Uterus (tissue), 4 donors: ENCODE measurements around the gene PPARA. TPM values are rescaled to one million over a fixed set of nuclear protein-coding genes. Genes with fewer than 3 reads are reported as not detected.
A peak's percentile ranks its signal among the peaks of the same experiment; 100 is the strongest.

Experiments used
- DNase-seq, 2 donors: peaks; one replicate each; pipeline ENCODE4 v3.0.0-alpha.2; 2019 to 2020
- H3K27ac ChIP-seq, 2 donors: fragments of 200-600 bp; sonication (generic); 1 replicate in 1 of 2; 2 replicates in 1 of 2; pipeline ENCODE4 v1.5.1; 2016 to 2018
- H3K27me3 ChIP-seq, 2 donors: fragments of 200-600 bp; sonication (generic); one replicate each; pipeline ENCODE4 v1.5.1; 2018 to 2019; ENCODE audit warnings: control low read depth in 1 of 2
- H3K36me3 ChIP-seq, 2 donors: fragments of 200-600 bp; sonication (generic); one replicate each; pipeline ENCODE4 v1.5.1; 2019; ENCODE audit warnings: control low read depth in 1 of 2
- H3K4me1 ChIP-seq, 2 donors: fragments of 200-600 bp; sonication (generic); one replicate each; pipeline ENCODE4 v1.5.1; 2018 to 2019; ENCODE audit warnings: control low read depth in 1 of 2
- H3K4me3 ChIP-seq, 2 donors: fragments of 200-600 bp; sonication (generic); 1 replicate in 1 of 2; 2 replicates in 1 of 2; pipeline ENCODE4 v1.5.1; 2018 to 2019; ENCODE audit warnings: mild to moderate bottlenecking in 1 of 2
- H3K9me3 ChIP-seq, 2 donors: fragments of 200-600 bp; sonication (generic); one replicate each; pipeline ENCODE4 v1.5.1; 2019; ENCODE audit warnings: control low read depth in 1 of 2
- POLR2A ChIP-seq, 2 donors: fragments of 450-650 bp; IDR thresholded peaks; one replicate each; pipeline ENCODE4 v1.6.1; 2016; ENCODE audit warnings: antibody characterized with exemption in 2 of 2, mild to moderate bottlenecking in 1 of 2, moderate library complexity in 1 of 2
- intact Hi-C: fragments of 100-400 bp; cut with DNase I; formaldehyde crosslinking; loops from one replicate; pipeline ENCODE4 v1.15.1; 2023; ENCODE audit warnings: low total_unique reads
- total RNA-seq, 4 donors: library from RNA; depleted of rRNA in 3 of 4; stranded (reverse); fragments of >200 nt in 3 of 4; gene quantifications; one replicate each; pipeline versions ENCODE4 v1.1.0 to v1.2.4, GENCODE V29; 2014 to 2023
- TF ChIP-seq, protein P1 (sequence below), 4 experiments: fragments of 200-600 bp in 2 of 4; fragments of 450-650 bp in 2 of 4; sonication (generic) in 2 of 4; IDR thresholded peaks; one replicate each; pipeline ENCODE4 v1.5.1; 2016 to 2019; ENCODE audit warnings: antibody characterized with exemption in 4 of 4, mild to moderate bottlenecking in 2 of 4, moderate library complexity in 1 of 4
- donor health status: DM: yes; HTN: yes; CAD: no.

Gene PPARA
- total RNA-seq, 4 donors from 2014 or later, result 1.8 to 24.8 (median 14.0) TPM

DNA sequence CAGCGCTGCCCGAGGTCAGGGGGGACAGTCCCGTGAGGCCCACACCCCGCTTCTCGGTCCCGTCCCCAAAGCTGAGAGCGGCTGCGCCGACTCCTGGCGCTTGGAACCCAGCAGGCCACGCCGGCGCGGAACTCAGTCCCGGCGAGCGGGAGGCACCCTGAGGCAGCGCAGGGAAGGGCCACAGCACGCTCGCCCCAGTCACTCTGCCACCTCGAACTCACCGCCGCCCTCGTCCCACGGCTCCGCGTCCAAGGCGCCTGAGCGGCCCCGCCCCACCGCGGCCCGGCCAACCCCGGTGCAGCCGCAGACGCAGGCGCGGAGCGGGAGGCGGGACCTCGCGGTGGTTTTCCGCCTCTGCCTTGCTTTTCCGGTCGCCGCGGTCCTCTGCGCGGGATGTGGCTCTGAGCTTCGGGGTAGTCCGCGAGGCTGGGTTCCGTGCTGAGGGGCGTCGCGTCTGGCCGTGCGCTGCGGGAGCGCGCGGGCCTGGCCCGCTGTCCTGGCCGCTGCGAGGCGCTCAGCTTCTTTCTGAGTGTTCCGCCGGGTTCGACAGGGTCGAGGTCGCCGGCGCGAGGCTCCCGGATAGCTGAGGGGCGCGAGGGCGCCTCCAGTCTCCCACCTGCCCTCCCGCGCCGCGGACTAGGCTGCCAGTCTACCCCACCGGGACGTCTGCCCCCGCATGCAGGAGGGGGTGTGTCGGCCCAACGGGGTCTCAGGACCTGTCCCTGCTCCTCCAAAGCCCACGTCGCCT is 99.9 kb downstream of the PPARA start, which contains the start of gene CDPF1:
TSS of gene CDPF1 (minus strand) at position 259 of the 748 bp plus-strand sequence. CDS start 2,009 bp downstream, outside the sequence.
- Histone ChIP-seq H3K27ac (peak within 1 kb of the TSS; percentile 72 to 85), H3K36me3 (no peaks in the 10 kb centered on the region), H3K9me3 (no peaks in the 10 kb centered on the region), H3K27me3 (no peaks in the 10 kb centered on the region), H3K4me3 (peak within 1 kb of the TSS; percentile 67 to 90), H3K4me1 (peaks cover 0 to 6% of the 10 kb centered on the region in 2 donors)
- TF ChIP-seq POLR2A (IDR thresholded peaks at IDR 0.05), result peak; percentile 80 to 83
- TF ChIP-seq, protein P1, sequence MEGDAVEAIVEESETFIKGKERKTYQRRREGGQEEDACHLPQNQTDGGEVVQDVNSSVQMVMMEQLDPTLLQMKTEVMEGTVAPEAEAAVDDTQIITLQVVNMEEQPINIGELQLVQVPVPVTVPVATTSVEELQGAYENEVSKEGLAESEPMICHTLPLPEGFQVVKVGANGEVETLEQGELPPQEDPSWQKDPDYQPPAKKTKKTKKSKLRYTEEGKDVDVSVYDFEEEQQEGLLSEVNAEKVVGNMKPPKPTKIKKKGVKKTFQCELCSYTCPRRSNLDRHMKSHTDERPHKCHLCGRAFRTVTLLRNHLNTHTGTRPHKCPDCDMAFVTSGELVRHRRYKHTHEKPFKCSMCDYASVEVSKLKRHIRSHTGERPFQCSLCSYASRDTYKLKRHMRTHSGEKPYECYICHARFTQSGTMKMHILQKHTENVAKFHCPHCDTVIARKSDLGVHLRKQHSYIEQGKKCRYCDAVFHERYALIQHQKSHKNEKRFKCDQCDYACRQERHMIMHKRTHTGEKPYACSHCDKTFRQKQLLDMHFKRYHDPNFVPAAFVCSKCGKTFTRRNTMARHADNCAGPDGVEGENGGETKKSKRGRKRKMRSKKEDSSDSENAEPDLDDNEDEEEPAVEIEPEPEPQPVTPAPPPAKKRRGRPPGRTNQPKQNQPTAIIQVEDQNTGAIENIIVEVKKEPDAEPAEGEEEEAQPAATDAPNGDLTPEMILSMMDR (IDR thresholded peaks at IDR 0.05), result peak in 3 of 4 experiments; percentile 2 to 18 (median 3)
- intact Hi-C loops, result no loop called here
- peak; percentile 82 to 88 for DNase-seq

DNA sequence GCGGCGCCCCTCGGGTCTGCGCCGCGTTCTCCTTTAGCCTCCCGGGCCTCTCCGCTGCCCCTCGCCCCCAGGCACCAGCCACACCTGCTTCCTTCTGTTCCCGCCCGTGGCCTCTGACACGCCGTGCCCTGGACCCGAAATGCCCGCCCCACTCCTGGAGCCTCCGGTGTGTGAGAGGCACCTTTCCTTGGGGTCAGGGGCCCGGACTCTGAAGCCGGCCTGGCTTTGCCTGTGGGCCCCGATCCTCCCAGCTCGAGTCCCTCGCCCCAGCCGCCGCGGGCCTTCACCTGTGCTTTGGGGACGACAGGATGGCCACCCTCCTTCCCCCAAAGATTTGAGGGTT is 100.4 kb downstream of the PPARA start:
- Histone ChIP-seq H3K4me3 (peak overlapping the region; percentile 67 to 90), H3K9me3 (no peaks in the 10 kb centered on the region), H3K36me3 (no peaks in the 10 kb centered on the region), H3K4me1 (peaks cover 0 to 6% of the 10 kb centered on the region in 2 donors), H3K27me3 (no peaks in the 10 kb centered on the region), H3K27ac (peak overlapping the region; percentile 72 to 85)
- DNase-seq, result no peak
- TF ChIP-seq POLR2A (IDR thresholded peaks at IDR 0.05), result no peak
- TF ChIP-seq, protein P1 (IDR thresholded peaks at IDR 0.05), result no peak
- intact Hi-C loops, result no loop called here

DNA sequence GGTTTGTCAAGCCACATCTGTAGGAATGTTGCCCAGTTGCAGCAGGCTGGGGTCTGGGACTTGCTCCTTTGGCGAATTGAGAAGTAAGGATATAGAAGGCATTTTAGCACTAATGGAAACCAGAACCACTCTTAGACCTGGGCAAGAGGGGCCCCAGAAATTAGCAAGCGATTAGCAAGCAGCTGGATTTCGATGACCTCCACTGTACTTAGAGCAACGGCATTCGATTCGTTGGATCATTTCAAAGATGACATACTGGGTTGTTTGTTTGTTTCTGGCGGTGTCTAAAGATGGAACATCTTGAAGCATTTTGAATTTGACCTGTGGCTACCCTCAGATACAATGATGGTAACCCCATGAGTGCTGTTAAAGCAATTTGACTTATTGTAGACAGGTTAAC is 100.9 kb downstream of the PPARA start:
- Histone ChIP-seq H3K27ac (no peak overlapping the region), H3K36me3 (no peaks in the 10 kb centered on the region), H3K9me3 (no peaks in the 10 kb centered on the region), H3K27me3 (no peaks in the 10 kb centered on the region), H3K4me1 (peaks cover 0 to 6% of the 10 kb centered on the region in 2 donors), H3K4me3 (peak overlapping the region in 1 of 2 donors; percentile 67)
- intact Hi-C loops, result no loop called here
- DNase-seq, result no peak
- TF ChIP-seq POLR2A (IDR thresholded peaks at IDR 0.05), result no peak
- TF ChIP-seq, protein P1 (IDR thresholded peaks at IDR 0.05), result no peak

DNA sequence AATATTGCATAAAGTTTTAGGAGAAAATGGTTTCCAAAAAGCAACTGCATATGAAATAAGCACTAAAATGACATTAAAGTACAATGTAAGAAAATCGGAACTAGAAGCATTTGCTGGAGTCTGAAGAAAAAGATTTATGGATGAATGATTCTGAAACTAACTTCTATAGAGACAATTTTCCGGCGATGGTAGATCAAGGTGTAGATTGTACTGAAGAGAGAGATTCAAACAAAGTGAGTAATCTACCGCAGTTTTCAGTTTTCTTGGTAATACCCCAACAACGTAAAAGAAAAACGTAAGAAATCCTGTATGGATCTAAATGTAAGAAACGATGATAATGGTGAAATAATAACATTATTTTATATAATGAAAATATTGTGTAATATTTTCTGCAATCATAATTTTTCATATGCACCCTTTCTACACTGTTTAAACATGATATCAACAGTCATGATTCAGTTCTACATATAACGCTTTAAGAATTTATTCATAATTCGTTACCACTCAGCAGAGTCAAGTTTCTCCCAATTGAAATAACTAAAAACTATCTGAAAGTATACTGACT is 101.6 kb downstream of the PPARA start:
- intact Hi-C loops, result no loop called here
- Histone ChIP-seq H3K27ac (no peak overlapping the region), H3K27me3 (no peaks in the 10 kb centered on the region), H3K4me1 (peaks cover 0 to 6% of the 10 kb centered on the region in 2 donors), H3K36me3 (no peaks in the 10 kb centered on the region), H3K9me3 (no peaks in the 10 kb centered on the region), H3K4me3 (no peak overlapping the region)
- no peak for DNase-seq
- TF ChIP-seq, protein P1 (IDR thresholded peaks at IDR 0.05), result no peak
- no peak for TF ChIP-seq POLR2A (IDR thresholded peaks at IDR 0.05)

DNA sequence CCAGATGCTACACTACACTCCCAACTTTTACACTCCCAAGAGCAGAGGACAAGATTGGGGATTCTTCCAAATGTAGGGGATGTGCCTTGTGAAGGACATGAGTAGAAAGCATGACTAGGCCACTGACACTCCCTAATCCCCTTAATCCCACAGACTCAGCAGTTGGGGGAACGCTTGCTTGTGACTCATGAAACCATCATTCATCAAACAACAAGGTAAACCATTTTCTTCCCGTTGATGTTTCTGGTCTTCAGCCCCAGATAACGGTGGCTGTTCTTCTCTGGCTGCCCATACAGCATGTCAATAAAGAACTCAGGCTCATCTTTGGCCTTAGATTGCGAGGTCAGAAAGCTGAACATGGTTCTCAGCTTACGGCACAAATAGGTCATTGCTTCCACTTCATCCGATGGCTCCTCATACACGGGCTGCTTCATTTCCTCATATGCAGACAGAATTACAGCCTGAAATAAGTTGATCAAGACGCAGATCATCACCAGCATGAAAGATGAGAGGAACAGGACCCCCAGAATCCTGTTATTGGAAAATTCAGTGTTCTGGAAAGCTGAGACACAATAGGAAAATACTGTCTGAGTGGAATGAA is 106.1 kb downstream of the PPARA start:
- DNase-seq, result no peak
- TF ChIP-seq, protein P1 (IDR thresholded peaks at IDR 0.05), result no peak
- no peak for TF ChIP-seq POLR2A (IDR thresholded peaks at IDR 0.05)
- Histone ChIP-seq H3K4me1 (no peaks in the 10 kb centered on the region), H3K27ac (no peak overlapping the region), H3K9me3 (no peaks in the 10 kb centered on the region), H3K4me3 (no peak overlapping the region), H3K36me3 (no peaks in the 10 kb centered on the region), H3K27me3 (no peaks in the 10 kb centered on the region)
- intact Hi-C loops, result no loop called here
